CD14-positive monocyte (primary cell): ENCODE measurements around the gene SLC25A42. TPM values are rescaled to one million over a fixed set of nuclear protein-coding genes. Genes with fewer than 3 reads are reported as not detected.

Experiments used
- DNase-seq, 3 donors: peaks; one replicate each; pipeline ENCODE4 v3.0.0-alpha.2; 2011 to 2022
- H2AFZ ChIP-seq: 2 replicates; pipeline ENCODE4 v1.6.0; 2012; ENCODE audit warnings: mild to moderate bottlenecking, low read depth, low read length, inconsistent platforms; ENCODE audit not compliant: insufficient read depth, poor library complexity, severe bottlenecking
- H3K27ac ChIP-seq, 2 donors: 1 replicate in 1 of 2; 2 replicates in 1 of 2; pipeline ENCODE4 v1.5.1; 2012 to 2013; ENCODE audit warnings: low read length in 2 of 2, control low read depth in 1 of 2, inconsistent platforms in 1 of 2, low read depth in 1 of 2, mild to moderate bottlenecking in 1 of 2
- H3K27me3 ChIP-seq, 2 donors: one replicate each; pipeline versions ENCODE4 v1.6.0 to v1.6.1; 2011 to 2013; ENCODE audit warnings: low read length in 2 of 2; ENCODE audit not compliant: control insufficient read depth in 2 of 2, insufficient read depth in 2 of 2
- H3K36me3 ChIP-seq, 2 donors: replicated peaks in 1 of 2; 1 replicate in 1 of 2; 2 replicates in 1 of 2; pipeline versions ENCODE4 v1.5.1 to v1.6.1; 2012 to 2013; ENCODE audit warnings: low read length in 2 of 2, control low read depth in 1 of 2, inconsistent platforms in 1 of 2, mild to moderate bottlenecking in 1 of 2; ENCODE audit not compliant: insufficient read depth in 2 of 2, control insufficient read depth in 1 of 2
- H3K4me1 ChIP-seq, 2 donors: 1 replicate in 1 of 2; 2 replicates in 1 of 2; pipeline versions ENCODE4 v1.5.1 to v1.6.1; 2012 to 2013; ENCODE audit warnings: low read length in 2 of 2, control low read depth in 1 of 2, inconsistent platforms in 1 of 2, mild to moderate bottlenecking in 1 of 2, moderate library complexity in 1 of 2; ENCODE audit not compliant: insufficient read depth in 2 of 2, control insufficient read depth in 1 of 2
- H3K4me2 ChIP-seq: replicated peaks from 2 replicates; pipeline ENCODE3; 2012; ENCODE audit warnings: low read length, moderate library complexity, mild to moderate bottlenecking; ENCODE audit not compliant: poor library complexity, severe bottlenecking; ENCODE audit errors: extremely low read depth
- H3K4me3 ChIP-seq, 3 experiments: fragments of 200-600 bp in 1 of 3; sonication (generic) in 1 of 3; replicated peaks in 1 of 3; 1 replicate in 2 of 3; 2 replicates in 1 of 3; pipeline ENCODE4 v1.5.1; 2011 to 2013; ENCODE audit warnings: low read length in 3 of 3, mild to moderate bottlenecking in 3 of 3, control low read depth in 2 of 3, low read depth in 2 of 3, inconsistent platforms in 1 of 3, moderate library complexity in 1 of 3
- H3K79me2 ChIP-seq: 2 replicates; pipeline ENCODE4 v1.6.0; 2012; ENCODE audit warnings: mild to moderate bottlenecking, control low read depth, inconsistent platforms, low read length, moderate library complexity; ENCODE audit not compliant: insufficient read depth
- H3K9ac ChIP-seq: 2 replicates; pipeline ENCODE4 v1.6.0; 2017; ENCODE audit warnings: low read length, mild to moderate bottlenecking; ENCODE audit not compliant: insufficient read depth, poor library complexity, severe bottlenecking
- H3K9me3 ChIP-seq, 2 donors: replicated peaks in 1 of 2; 1 replicate in 1 of 2; 2 replicates in 1 of 2; pipeline versions ENCODE4 v1.5.1 to v1.6.1; 2012 to 2013; ENCODE audit warnings: low read length in 2 of 2, control low read depth in 1 of 2; ENCODE audit not compliant: control insufficient read depth in 1 of 2, insufficient read depth in 1 of 2
- H4K20me1 ChIP-seq: 2 replicates; pipeline ENCODE4 v1.6.0; 2012; ENCODE audit warnings: mild to moderate bottlenecking, low read length, control low read depth, moderate library complexity; ENCODE audit not compliant: insufficient read depth
- H3K27ac Mint-ChIP-seq, 7 donors: one replicate each; pipeline ENCODE4 v1.8.0; 2020; ENCODE audit warnings: mild to moderate bottlenecking in 7 of 7, mixed read lengths in 7 of 7, moderate library complexity in 6 of 7, inconsistent platforms in 2 of 7
- H3K27me3 Mint-ChIP-seq, 3 donors: one replicate each; pipeline ENCODE4 v1.8.0; 2021 to 2022; ENCODE audit warnings: low read depth in 3 of 3, mild to moderate bottlenecking in 3 of 3, mixed read lengths in 3 of 3, moderate library complexity in 3 of 3, inconsistent platforms in 1 of 3
- H3K36me3 Mint-ChIP-seq, 2 donors: one replicate each; pipeline ENCODE4 v1.8.0; 2020; ENCODE audit warnings: mixed read lengths in 2 of 2, inconsistent platforms in 1 of 2, mild to moderate bottlenecking in 1 of 2
- H3K4me1 Mint-ChIP-seq: one replicate; pipeline ENCODE4 v1.8.0; 2020; ENCODE audit warnings: mild to moderate bottlenecking, mixed read lengths
- H3K4me3 Mint-ChIP-seq, 2 donors: one replicate each; pipeline ENCODE4 v1.8.0; 2020; ENCODE audit warnings: mild to moderate bottlenecking in 2 of 2, mixed read lengths in 2 of 2, moderate library complexity in 1 of 2
- H3K9me3 Mint-ChIP-seq, 7 donors: one replicate each; pipeline ENCODE4 v1.8.0; 2020 to 2022; ENCODE audit warnings: mixed read lengths in 7 of 7, mild to moderate bottlenecking in 6 of 7, moderate library complexity in 6 of 7, inconsistent platforms in 2 of 7
- CTCF ChIP-seq: fragments of 200-600 bp; IDR thresholded peaks from one replicate; pipeline ENCODE4 v1.8.0; 2022; ENCODE audit warnings: antibody characterized with exemption, mild to moderate bottlenecking
- WGBS: methylation state at CpG from one replicate; pipeline ENCODE4 v1.1.5; 2013; ENCODE audit warnings: missing lambda C conversion rate; ENCODE audit not compliant: insufficient coverage; 5-methylcytosine and 5-hydroxymethylcytosine counted together
- intact Hi-C, 2 donors: fragments of 100-400 bp; cut with micrococcal nuclease; formaldehyde crosslinking; loops; one replicate each; pipeline versions ENCODE4 v1.15.0 to v1.15.1; 2023
- polyA plus RNA-seq, 3 donors: library from polyadenylated mRNA; depleted of rRNA in 1 of 3; unstranded in 2 of 3; stranded (reverse) in 1 of 3; fragments of 300-500 nt in 2 of 3; fragments of >200 nt in 1 of 3; fragmentation: Illumina TruSeq in 2 of 3; gene quantifications; 1 replicate in 2 of 3; 2 replicates in 1 of 3; pipeline ENCODE4 v1.2.3, GENCODE V29; 2012 to 2021

SLC25A42 gene
- polyA plus RNA-seq, 3 donors, result 0.68 to 3.1 (median 1.1) TPM

GRCh38 chr19:19137556-19138108 is 73.8 kb downstream of the SLC25A42 start:
- H3K27me3 Mint-ChIP-seq, result peaks cover 8 to 10% (median 10%) of the 10 kb centered on the region in 3 donors
- WGBS, result 33% methylated on average over 22 of the region's 25 CpGs
- TF ChIP-seq CTCF, result no peak

DNA sequence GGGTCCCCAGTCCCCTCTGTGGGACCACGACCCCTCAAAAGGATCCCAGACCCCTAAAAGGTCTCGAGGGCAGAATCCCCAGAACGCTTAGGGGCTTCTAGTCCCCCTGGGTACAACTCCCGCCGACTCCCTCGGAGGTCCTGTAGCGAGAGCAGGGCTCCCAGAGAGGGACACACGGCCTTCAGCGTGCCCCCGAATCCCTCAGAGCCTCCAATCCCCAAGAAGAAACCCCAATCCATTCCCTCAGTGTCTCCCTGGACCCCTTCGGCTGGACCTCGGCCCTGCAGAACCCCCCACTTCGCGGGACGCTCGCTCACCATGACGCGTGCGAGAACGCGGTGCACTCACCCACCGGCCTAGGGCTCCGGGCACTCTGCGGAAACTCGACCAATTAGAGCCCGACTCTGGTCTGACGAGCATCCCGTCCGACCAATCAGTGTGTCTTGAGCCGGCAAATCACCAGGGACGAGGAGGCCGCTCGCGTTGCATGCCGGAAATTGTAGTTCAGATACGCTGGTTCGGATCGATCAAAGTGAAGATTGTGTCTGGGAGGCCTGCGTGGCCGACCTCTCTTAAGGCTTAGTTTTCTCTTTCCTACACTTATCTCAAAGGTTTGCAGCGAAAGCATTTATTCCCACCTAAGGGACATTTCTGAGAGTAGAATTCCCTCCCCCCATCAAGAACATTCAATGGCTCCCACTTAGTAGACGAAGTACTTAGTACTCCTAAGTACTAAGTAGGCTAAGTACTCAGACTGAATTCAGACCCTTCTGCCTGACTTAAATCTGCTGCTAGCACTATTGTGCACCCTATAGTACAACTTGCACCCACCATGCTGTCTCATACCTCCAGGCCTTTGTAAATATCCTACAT is 74.6 kb downstream of the SLC25A42 start, which contains the start of gene TMEM161A:
TSS of gene TMEM161A (minus strand) at position 370 of the 873 bp plus-strand sequence. CDS start at position 320, 50 bp downstream.
- Mint-ChIP-seq H3K4me1 (peaks cover 28% of the 10 kb centered on the region), H3K27me3 (peaks cover 8 to 10% (median 10%) of the 10 kb centered on the region in 3 donors), H3K27ac (peak within 1 kb of the TSS; percentile 60 to 91 (median 82)), H3K4me3 (peak within 1 kb of the TSS; percentile 88 to 97), H3K36me3 (no peaks in the 10 kb centered on the region), H3K9me3 (peaks cover 0 to 3% (median 0%) of the 10 kb centered on the region in 7 donors)
- Histone ChIP-seq H3K27me3 (no peaks in the 10 kb centered on the region), H3K27ac (peak within 1 kb of the TSS in 1 of 2 donors; percentile 76), H3K9ac (peak within 1 kb of the TSS; percentile 76), H2AFZ (peak within 1 kb of the TSS; percentile 100), H3K4me2 (peak within 1 kb of the TSS; percentile 95), H3K4me3 (peak within 1 kb of the TSS; percentile 29 to 79 (median 63)), H3K9me3 (no peaks in the 10 kb centered on the region), H3K79me2 (no peaks in the 10 kb centered on the region), H3K4me1 (peaks cover 19 to 21% of the 10 kb centered on the region in 2 donors), H4K20me1 (no peaks in the 10 kb centered on the region), H3K36me3 (no peaks in the 10 kb centered on the region)
- under 1% methylated on average over 31 of the region's 42 CpGs for WGBS
- DNase-seq, result peak; percentile 96 to 97 (median 96)
- intact Hi-C loops, result loop anchor here (5.0 kb wide), 1 partner anchor 86 kb away; no protein-coding TSS in a partner anchor
- no peak for TF ChIP-seq CTCF

More at GRCh38 chr19:19137556-19138108, 73.8 kb downstream of the SLC25A42 start:
- Histone ChIP-seq H4K20me1 (no peaks in the 10 kb centered on the region), H3K4me2 (peak overlapping the region; percentile 95), H3K36me3 (no peaks in the 10 kb centered on the region), H3K27me3 (no peaks in the 10 kb centered on the region), H3K4me1 (peaks cover 19 to 21% of the 10 kb centered on the region in 2 donors), H2AFZ (peak overlapping the region; percentile 100), H3K79me2 (no peaks in the 10 kb centered on the region), H3K9ac (peak overlapping the region; percentile 76), H3K4me3 (peak overlapping the region; percentile 29 to 79 (median 63)), H3K27ac (peak overlapping the region in 1 of 2 donors; percentile 76), H3K9me3 (peaks cover 0 to 5% of the 10 kb centered on the region in 2 donors)
- DNase-seq, result no peak
- intact Hi-C loops, result loop anchor here (5.0 kb wide), 1 partner anchor 85 kb away; no protein-coding TSS in a partner anchor
- Mint-ChIP-seq H3K9me3 (peaks cover 0 to 9% (median 2%) of the 10 kb centered on the region in 7 donors), H3K4me1 (peaks cover 28% of the 10 kb centered on the region), H3K4me3 (peak overlapping the region; percentile 88 to 97), H3K27ac (peak overlapping the region in 4 of 7 donors; percentile 82 to 91 (median 87)), H3K36me3 (no peaks in the 10 kb centered on the region)
